A549 (cell line): ENCODE data around the gene DDX55.

Experiments used
- EP300 ChIP-seq, 2 experiments: fragments of >200 bp; sonication (Bioruptor Twin); formaldehyde crosslinking; IDR thresholded peaks; 2 replicates in 1 of 2; 3 replicates in 1 of 2; pipeline ENCODE4 v1.6.1; 2016 to 2017
- KDM1A ChIP-seq: fragments of 200-600 bp; sonication (generic); IDR thresholded peaks from 2 replicates; pipeline ENCODE4 v1.6.1; 2016; ENCODE audit warnings: low read depth, mild to moderate bottlenecking
- KDM5A ChIP-seq: fragments of 200-600 bp; sonication (generic); IDR thresholded peaks from 2 replicates; pipeline ENCODE4 v1.6.1; 2016; ENCODE audit warnings: antibody characterized with exemption, mild to moderate bottlenecking
- MAFK ChIP-seq: fragments of 450-650 bp; IDR thresholded peaks from 2 replicates; pipeline ENCODE4 v1.6.1; 2014; ENCODE audit not compliant: partially characterized antibody
- NPAS2 ChIP-seq: fragments of 250-450 bp; sonication (Bioruptor Pico); IDR thresholded peaks from 2 replicates; pipeline ENCODE4 v1.8.0; 2022; ENCODE audit warnings: mild to moderate bottlenecking, moderate library complexity, borderline replicate concordance
- POLR2A ChIP-seq: IDR thresholded peaks from 2 replicates; pipeline ENCODE4 v1.6.1; 2012; ENCODE audit warnings: mild to moderate bottlenecking, low read length
- RARB ChIP-seq: fragments of 250-450 bp; sonication (Bioruptor Pico); IDR thresholded peaks from 2 replicates; pipeline ENCODE4 v1.8.0; 2021; ENCODE audit warnings: mild to moderate bottlenecking, moderate library complexity
- RFX5 ChIP-seq: fragments of 450-650 bp; IDR thresholded peaks from 2 replicates; pipeline ENCODE4 v1.7.1; 2014; ENCODE audit warnings: antibody characterized with exemption, mild to moderate bottlenecking, moderate library complexity
- RNF2 ChIP-seq: fragments of 200-600 bp; sonication (generic); IDR thresholded peaks from 2 replicates; pipeline ENCODE4 v1.6.1; 2016; ENCODE audit warnings: low read depth, mild to moderate bottlenecking, antibody characterized with exemption, moderate library complexity, borderline replicate concordance
- TF ChIP-seq, protein P1 (sequence below): fragments of >200 bp; sonication (Bioruptor Twin); formaldehyde crosslinking; IDR thresholded peaks from 3 replicates; pipeline ENCODE4 v1.5.1; 2016
- TF ChIP-seq, protein P2 (sequence below): fragments of 450-650 bp; IDR thresholded peaks from 2 replicates; pipeline ENCODE4 v1.6.1; 2014; ENCODE audit warnings: antibody characterized with exemption
- TF ChIP-seq, protein P3 (sequence below): IDR thresholded peaks from 2 replicates; pipeline ENCODE4 v1.6.1; 2012
- TF ChIP-seq, protein P4 (sequence below): fragments of 150-350 bp; IDR thresholded peaks from 2 replicates; pipeline ENCODE4 v1.6.1; 2014; ENCODE audit warnings: low read depth, mild to moderate bottlenecking, low read length
- TF ChIP-seq, protein P5 (sequence below): fragments of 200-600 bp; sonication (generic); IDR thresholded peaks from 2 replicates; pipeline ENCODE4 v1.6.1; 2016; ENCODE audit warnings: antibody characterized with exemption, mild to moderate bottlenecking, moderate library complexity

DNA sequence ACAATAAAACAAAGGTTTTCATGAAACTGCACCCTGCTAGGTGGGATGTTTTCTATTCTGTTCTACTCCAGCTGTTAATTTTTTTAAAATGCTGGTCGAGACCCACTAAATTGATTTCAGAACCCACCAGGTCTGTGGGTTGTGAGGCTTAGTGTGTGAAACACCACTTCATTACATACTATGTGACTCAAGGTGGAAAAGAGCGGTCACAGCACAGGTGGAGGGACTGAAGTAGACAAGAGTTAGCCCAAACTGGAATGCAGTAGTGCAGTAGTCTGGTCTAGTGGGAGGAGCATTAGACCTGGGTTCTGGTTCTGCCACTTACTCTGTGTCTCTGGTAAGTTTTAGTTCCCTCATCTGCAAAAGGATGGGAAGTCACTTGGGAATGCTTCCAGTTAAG lies 12.2 kb downstream of the DDX55 start:
- TF ChIP-seq, protein P1, sequence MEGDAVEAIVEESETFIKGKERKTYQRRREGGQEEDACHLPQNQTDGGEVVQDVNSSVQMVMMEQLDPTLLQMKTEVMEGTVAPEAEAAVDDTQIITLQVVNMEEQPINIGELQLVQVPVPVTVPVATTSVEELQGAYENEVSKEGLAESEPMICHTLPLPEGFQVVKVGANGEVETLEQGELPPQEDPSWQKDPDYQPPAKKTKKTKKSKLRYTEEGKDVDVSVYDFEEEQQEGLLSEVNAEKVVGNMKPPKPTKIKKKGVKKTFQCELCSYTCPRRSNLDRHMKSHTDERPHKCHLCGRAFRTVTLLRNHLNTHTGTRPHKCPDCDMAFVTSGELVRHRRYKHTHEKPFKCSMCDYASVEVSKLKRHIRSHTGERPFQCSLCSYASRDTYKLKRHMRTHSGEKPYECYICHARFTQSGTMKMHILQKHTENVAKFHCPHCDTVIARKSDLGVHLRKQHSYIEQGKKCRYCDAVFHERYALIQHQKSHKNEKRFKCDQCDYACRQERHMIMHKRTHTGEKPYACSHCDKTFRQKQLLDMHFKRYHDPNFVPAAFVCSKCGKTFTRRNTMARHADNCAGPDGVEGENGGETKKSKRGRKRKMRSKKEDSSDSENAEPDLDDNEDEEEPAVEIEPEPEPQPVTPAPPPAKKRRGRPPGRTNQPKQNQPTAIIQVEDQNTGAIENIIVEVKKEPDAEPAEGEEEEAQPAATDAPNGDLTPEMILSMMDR = no peak
- TF ChIP-seq RARB = no peak
- TF ChIP-seq, protein P2, sequence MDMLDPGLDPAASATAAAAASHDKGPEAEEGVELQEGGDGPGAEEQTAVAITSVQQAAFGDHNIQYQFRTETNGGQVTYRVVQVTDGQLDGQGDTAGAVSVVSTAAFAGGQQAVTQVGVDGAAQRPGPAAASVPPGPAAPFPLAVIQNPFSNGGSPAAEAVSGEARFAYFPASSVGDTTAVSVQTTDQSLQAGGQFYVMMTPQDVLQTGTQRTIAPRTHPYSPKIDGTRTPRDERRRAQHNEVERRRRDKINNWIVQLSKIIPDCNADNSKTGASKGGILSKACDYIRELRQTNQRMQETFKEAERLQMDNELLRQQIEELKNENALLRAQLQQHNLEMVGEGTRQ = no peak
- no peak for TF ChIP-seq NPAS2 (CRISPR knock-in tag)
- no peak for TF ChIP-seq MAFK
- no peak for TF ChIP-seq EP300 (IDR thresholded peaks at IDR 0.05)
- no peak for TF ChIP-seq KDM1A
- TF ChIP-seq POLR2A = no peak
- no peak for TF ChIP-seq RFX5
- TF ChIP-seq, protein P3, sequence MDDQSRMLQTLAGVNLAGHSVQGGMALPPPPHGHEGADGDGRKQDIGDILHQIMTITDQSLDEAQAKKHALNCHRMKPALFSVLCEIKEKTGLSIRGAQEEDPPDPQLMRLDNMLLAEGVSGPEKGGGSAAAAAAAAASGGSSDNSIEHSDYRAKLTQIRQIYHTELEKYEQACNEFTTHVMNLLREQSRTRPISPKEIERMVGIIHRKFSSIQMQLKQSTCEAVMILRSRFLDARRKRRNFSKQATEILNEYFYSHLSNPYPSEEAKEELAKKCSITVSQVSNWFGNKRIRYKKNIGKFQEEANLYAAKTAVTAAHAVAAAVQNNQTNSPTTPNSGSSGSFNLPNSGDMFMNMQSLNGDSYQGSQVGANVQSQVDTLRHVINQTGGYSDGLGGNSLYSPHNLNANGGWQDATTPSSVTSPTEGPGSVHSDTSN = no peak
- TF ChIP-seq, protein P4, sequence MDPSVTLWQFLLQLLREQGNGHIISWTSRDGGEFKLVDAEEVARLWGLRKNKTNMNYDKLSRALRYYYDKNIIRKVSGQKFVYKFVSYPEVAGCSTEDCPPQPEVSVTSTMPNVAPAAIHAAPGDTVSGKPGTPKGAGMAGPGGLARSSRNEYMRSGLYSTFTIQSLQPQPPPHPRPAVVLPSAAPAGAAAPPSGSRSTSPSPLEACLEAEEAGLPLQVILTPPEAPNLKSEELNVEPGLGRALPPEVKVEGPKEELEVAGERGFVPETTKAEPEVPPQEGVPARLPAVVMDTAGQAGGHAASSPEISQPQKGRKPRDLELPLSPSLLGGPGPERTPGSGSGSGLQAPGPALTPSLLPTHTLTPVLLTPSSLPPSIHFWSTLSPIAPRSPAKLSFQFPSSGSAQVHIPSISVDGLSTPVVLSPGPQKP = no peak
- no peak for TF ChIP-seq KDM5A
- TF ChIP-seq, protein P5, sequence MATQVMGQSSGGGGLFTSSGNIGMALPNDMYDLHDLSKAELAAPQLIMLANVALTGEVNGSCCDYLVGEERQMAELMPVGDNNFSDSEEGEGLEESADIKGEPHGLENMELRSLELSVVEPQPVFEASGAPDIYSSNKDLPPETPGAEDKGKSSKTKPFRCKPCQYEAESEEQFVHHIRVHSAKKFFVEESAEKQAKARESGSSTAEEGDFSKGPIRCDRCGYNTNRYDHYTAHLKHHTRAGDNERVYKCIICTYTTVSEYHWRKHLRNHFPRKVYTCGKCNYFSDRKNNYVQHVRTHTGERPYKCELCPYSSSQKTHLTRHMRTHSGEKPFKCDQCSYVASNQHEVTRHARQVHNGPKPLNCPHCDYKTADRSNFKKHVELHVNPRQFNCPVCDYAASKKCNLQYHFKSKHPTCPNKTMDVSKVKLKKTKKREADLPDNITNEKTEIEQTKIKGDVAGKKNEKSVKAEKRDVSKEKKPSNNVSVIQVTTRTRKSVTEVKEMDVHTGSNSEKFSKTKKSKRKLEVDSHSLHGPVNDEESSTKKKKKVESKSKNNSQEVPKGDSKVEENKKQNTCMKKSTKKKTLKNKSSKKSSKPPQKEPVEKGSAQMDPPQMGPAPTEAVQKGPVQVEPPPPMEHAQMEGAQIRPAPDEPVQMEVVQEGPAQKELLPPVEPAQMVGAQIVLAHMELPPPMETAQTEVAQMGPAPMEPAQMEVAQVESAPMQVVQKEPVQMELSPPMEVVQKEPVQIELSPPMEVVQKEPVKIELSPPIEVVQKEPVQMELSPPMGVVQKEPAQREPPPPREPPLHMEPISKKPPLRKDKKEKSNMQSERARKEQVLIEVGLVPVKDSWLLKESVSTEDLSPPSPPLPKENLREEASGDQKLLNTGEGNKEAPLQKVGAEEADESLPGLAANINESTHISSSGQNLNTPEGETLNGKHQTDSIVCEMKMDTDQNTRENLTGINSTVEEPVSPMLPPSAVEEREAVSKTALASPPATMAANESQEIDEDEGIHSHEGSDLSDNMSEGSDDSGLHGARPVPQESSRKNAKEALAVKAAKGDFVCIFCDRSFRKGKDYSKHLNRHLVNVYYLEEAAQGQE = no peak
- no peak for TF ChIP-seq RNF2
